ENCODE measurements around the gene RGS13. TPM values are rescaled to one million over a fixed set of nuclear protein-coding genes. Genes with fewer than 3 reads are reported as not detected.

Gene RGS13
- total and polyA plus RNA-seq, 5 donors from 2014 or later = 0.32 TPM; not detected in 4

DNA sequence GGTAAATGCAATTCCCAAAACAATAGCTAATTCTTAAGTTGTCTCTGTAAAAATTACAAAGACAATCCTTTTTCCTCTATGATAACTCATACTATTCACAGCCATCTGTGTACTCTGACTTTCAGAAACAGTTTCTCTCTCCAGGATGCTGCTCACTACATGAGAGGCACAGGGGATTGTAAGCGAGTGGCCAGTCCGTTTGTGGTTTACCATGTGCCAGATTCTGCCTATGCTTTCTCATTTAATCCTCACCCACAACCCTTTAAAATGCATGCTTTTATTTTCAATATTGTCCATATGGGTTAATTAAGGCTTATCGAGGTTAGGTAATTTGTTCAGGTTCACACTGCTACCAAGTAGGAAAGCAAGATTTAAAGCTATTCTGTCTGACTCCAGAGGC, 37.4 kb upstream of the RGS13 start:
- Mint-ChIP-seq H3K27me3 (peaks cover 5% of the 10 kb centered on the region), H3K9me3 (no peaks in the 10 kb centered on the region), H3K36me3 (no peaks in the 10 kb centered on the region), H3K27ac (no peak overlapping the region), H3K4me3 (no peak overlapping the region), H3K4me1 (peaks cover 0 to 5% (median 1%) of the 10 kb centered on the region in 4 donors)
- DNase-seq (no peak), ATAC-seq (ENCODE audit: low read depth in 2 of 2) (no peak)
- H3K36me3 ChIP-seq (ENCODE audit: control insufficient read depth, insufficient read depth, low read length) = no peaks in the 10 kb centered on the region
- H3K4me3 ChIP-seq (ENCODE audit: low read depth, low read length) = no peak overlapping the region
- no peak overlapping the region for H3K27ac ChIP-seq (ENCODE audit: insufficient read depth, low read length, poor library complexity, severe bottlenecking)
- no peaks in the 10 kb centered on the region for H3K4me1 ChIP-seq (ENCODE audit: control insufficient read depth, insufficient read depth, low read length, poor library complexity, severe bottlenecking)
- no peaks in the 10 kb centered on the region for H3K9me3 ChIP-seq (ENCODE audit: control insufficient read depth in 2 of 2, low read length in 2 of 2)
- peaks cover 1% of the 10 kb centered on the region for H3K27me3 ChIP-seq (ENCODE audit: control insufficient read depth, insufficient read depth, low read length)

DNA sequence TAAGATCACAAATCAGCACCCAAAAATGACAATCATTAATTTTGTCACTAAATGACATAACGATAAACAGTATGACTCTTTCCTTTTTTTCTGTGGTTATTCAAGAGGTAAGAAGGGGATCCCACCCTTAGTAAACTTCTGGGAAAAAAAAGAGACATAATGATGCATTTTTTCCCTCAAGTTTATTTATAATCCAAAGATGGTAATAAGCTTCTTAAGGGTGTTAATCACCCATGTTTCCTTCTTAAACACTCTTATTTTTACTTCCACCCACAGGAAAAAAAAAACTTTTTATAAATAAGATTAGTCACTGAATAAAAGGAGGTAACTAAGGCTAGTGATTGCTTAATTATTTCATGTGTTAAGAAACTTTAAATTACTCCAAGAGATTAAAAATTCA, 35.7 kb upstream of the RGS13 start:
- no peaks in the 10 kb centered on the region for H3K4me1 ChIP-seq (ENCODE audit: control insufficient read depth, insufficient read depth, low read length, poor library complexity, severe bottlenecking)
- Mint-ChIP-seq H3K9me3 (no peaks in the 10 kb centered on the region), H3K4me3 (no peak overlapping the region), H3K4me1 (peaks cover 0 to 5% (median 0%) of the 10 kb centered on the region in 4 donors), H3K27ac (no peak overlapping the region), H3K36me3 (no peaks in the 10 kb centered on the region), H3K27me3 (no peaks in the 10 kb centered on the region)
- no peaks in the 10 kb centered on the region for H3K27me3 ChIP-seq (ENCODE audit: control insufficient read depth, insufficient read depth, low read length)
- no peak for DNase-seq
- no peak overlapping the region for H3K27ac ChIP-seq (ENCODE audit: insufficient read depth, low read length, poor library complexity, severe bottlenecking)
- no peak for ATAC-seq (ENCODE audit: low read depth in 2 of 2)
- no peaks in the 10 kb centered on the region for H3K9me3 ChIP-seq (ENCODE audit: control insufficient read depth in 2 of 2, low read length in 2 of 2)
- H3K4me3 ChIP-seq (ENCODE audit: low read depth, low read length) = no peak overlapping the region
- no peaks in the 10 kb centered on the region for H3K36me3 ChIP-seq (ENCODE audit: control insufficient read depth, insufficient read depth, low read length)

DNA sequence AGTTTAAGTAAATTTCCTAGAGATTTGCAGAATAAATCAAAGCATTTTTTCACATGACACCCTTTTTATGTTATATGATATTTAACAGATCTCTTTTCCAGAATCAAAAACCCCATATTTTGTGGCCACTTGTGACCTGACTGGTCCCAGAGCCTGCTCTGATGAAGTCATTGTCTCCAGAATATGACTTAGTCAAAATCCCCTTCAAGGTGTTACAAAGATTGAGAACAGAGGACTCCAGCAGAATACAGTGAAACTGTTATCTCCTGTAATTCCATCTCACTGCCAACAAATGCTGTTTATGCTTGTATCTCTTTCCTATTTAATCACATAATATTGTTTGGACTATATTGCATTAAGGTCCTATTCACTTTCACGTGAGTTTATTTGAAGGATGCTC, 34.8 kb upstream of the RGS13 start:
- no peak overlapping the region for H3K27ac Mint-ChIP-seq
- Histone ChIP-seq H3K9me3 (ENCODE audit: control insufficient read depth in 2 of 2, low read length in 2 of 2) (no peaks in the 10 kb centered on the region), H3K27ac (ENCODE audit: insufficient read depth, low read length, poor library complexity, severe bottlenecking) (no peak overlapping the region), H3K4me1 (ENCODE audit: control insufficient read depth, insufficient read depth, low read length, poor library complexity, severe bottlenecking) (no peaks in the 10 kb centered on the region), H3K4me3 (ENCODE audit: low read depth, low read length) (no peak overlapping the region), H3K36me3 (ENCODE audit: control insufficient read depth, insufficient read depth, low read length) (no peaks in the 10 kb centered on the region), H3K27me3 (ENCODE audit: control insufficient read depth, insufficient read depth, low read length) (no peaks in the 10 kb centered on the region)
- no peak overlapping the region for H3K4me3 Mint-ChIP-seq
- no peak for DNase-seq
- no peak for ATAC-seq (ENCODE audit: low read depth in 2 of 2)
- no peaks in the 10 kb centered on the region for H3K27me3 Mint-ChIP-seq
- H3K4me1 Mint-ChIP-seq = peaks cover 0 to 5% (median 0%) of the 10 kb centered on the region in 4 donors
- no peaks in the 10 kb centered on the region for H3K9me3 Mint-ChIP-seq
- H3K36me3 Mint-ChIP-seq = no peaks in the 10 kb centered on the region

DNA sequence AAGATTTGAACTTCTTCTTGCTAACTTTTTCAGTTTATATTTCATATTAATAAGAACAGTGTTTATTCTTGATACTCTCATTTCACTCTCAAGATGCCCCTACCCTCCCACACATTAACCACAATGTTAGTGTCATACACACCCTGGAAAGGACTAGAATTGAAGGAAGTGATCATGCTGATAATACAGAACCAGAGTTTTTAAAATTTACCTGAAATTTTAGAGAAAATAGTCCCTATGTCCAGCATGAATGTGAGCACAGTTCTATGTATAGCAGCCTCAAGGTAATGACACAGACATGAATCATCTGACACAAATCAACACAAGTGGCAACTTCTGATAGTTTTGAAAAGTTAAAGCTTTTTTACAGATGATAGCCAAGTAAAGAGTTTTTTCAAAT, 34.4 kb upstream of the RGS13 start:
- Histone ChIP-seq H3K27ac (ENCODE audit: insufficient read depth, low read length, poor library complexity, severe bottlenecking) (no peak overlapping the region), H3K4me1 (ENCODE audit: control insufficient read depth, insufficient read depth, low read length, poor library complexity, severe bottlenecking) (no peaks in the 10 kb centered on the region), H3K4me3 (ENCODE audit: low read depth, low read length) (no peak overlapping the region), H3K36me3 (ENCODE audit: control insufficient read depth, insufficient read depth, low read length) (no peaks in the 10 kb centered on the region), H3K9me3 (ENCODE audit: control insufficient read depth in 2 of 2, low read length in 2 of 2) (no peaks in the 10 kb centered on the region), H3K27me3 (ENCODE audit: control insufficient read depth, insufficient read depth, low read length) (no peaks in the 10 kb centered on the region)
- DNase-seq (no peak), ATAC-seq (ENCODE audit: low read depth in 2 of 2) (no peak)
- H3K27ac Mint-ChIP-seq = no peak overlapping the region
- H3K4me3 Mint-ChIP-seq = no peak overlapping the region
- no peaks in the 10 kb centered on the region for H3K36me3 Mint-ChIP-seq
- no peaks in the 10 kb centered on the region for H3K27me3 Mint-ChIP-seq
- H3K4me1 Mint-ChIP-seq = peaks cover 0 to 5% (median 0%) of the 10 kb centered on the region in 4 donors
- H3K9me3 Mint-ChIP-seq = no peaks in the 10 kb centered on the region

DNA sequence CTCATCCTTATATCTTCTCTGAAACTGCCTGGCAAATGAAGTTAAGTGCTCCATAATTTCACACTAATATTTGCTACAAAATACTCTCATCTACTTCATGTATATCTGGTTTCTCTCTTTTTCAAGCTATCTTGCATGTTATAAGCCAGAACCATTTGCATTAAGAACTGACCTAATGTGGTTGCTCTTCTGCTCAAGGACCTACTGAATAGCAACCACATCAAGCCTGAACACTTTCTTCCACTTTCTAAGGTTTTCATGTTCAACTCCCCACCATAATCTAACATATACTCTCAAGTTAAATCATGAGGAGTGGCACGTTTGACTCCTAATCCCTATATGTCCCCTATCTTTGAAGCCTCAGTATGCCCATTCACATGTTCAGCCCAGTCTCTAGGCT, 33.2 kb upstream of the RGS13 start:
- H3K4me1 ChIP-seq (ENCODE audit: control insufficient read depth, insufficient read depth, low read length, poor library complexity, severe bottlenecking) = no peaks in the 10 kb centered on the region
- Mint-ChIP-seq H3K4me1 (peaks cover 0 to 5% (median 1%) of the 10 kb centered on the region in 4 donors), H3K9me3 (no peaks in the 10 kb centered on the region), H3K27ac (no peak overlapping the region), H3K27me3 (no peaks in the 10 kb centered on the region), H3K36me3 (no peaks in the 10 kb centered on the region), H3K4me3 (no peak overlapping the region)
- ATAC-seq (ENCODE audit: low read depth in 2 of 2) (no peak), DNase-seq (no peak)
- no peak overlapping the region for H3K4me3 ChIP-seq (ENCODE audit: low read depth, low read length)
- no peaks in the 10 kb centered on the region for H3K36me3 ChIP-seq (ENCODE audit: control insufficient read depth, insufficient read depth, low read length)
- no peak overlapping the region for H3K27ac ChIP-seq (ENCODE audit: insufficient read depth, low read length, poor library complexity, severe bottlenecking)
- H3K9me3 ChIP-seq (ENCODE audit: control insufficient read depth in 2 of 2, low read length in 2 of 2) = no peaks in the 10 kb centered on the region
- no peaks in the 10 kb centered on the region for H3K27me3 ChIP-seq (ENCODE audit: control insufficient read depth, insufficient read depth, low read length)

DNA sequence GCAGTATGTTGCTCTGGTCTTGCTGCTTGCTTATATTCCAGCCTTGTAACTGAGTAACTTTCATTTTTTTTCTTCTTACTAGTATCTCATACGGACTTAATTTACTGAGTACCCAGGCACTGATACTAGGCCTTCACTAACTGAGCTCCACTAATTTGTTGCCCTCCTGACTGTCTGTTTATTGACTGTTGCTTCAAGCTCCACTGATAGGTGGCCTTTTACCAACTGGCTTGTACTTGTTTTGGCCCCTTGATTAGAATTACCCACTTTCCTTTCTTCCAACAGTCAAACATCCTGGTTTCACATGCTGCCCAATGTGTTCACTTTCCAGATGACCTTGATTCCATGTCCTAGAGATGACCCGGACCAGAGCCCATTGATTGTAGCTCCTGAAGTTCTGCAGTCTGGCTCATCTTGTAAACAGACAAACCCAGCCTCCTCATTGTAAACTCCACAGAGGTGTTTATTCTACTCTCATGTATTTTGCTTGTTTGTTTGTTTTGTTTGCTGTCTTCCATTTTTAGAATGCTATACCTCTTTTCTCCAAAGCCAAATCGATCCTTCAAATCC, 32.6 kb upstream of the RGS13 start:
- no peak overlapping the region for H3K27ac ChIP-seq (ENCODE audit: insufficient read depth, low read length, poor library complexity, severe bottlenecking)
- H3K4me3 Mint-ChIP-seq = no peak overlapping the region
- no peaks in the 10 kb centered on the region for H3K9me3 ChIP-seq (ENCODE audit: control insufficient read depth in 2 of 2, low read length in 2 of 2)
- H3K36me3 ChIP-seq (ENCODE audit: control insufficient read depth, insufficient read depth, low read length) = no peaks in the 10 kb centered on the region
- no peaks in the 10 kb centered on the region for H3K27me3 Mint-ChIP-seq
- H3K4me3 ChIP-seq (ENCODE audit: low read depth, low read length) = no peak overlapping the region
- peaks cover 0 to 5% (median 4%) of the 10 kb centered on the region in 4 donors for H3K4me1 Mint-ChIP-seq
- H3K27me3 ChIP-seq (ENCODE audit: control insufficient read depth, insufficient read depth, low read length) = no peaks in the 10 kb centered on the region
- H3K27ac Mint-ChIP-seq = no peak overlapping the region
- no peak for ATAC-seq (ENCODE audit: low read depth in 2 of 2)
- no peak for DNase-seq
- no peaks in the 10 kb centered on the region for H3K4me1 ChIP-seq (ENCODE audit: control insufficient read depth, insufficient read depth, low read length, poor library complexity, severe bottlenecking)
- no peaks in the 10 kb centered on the region for H3K9me3 Mint-ChIP-seq
- H3K36me3 Mint-ChIP-seq = no peaks in the 10 kb centered on the region

DNA sequence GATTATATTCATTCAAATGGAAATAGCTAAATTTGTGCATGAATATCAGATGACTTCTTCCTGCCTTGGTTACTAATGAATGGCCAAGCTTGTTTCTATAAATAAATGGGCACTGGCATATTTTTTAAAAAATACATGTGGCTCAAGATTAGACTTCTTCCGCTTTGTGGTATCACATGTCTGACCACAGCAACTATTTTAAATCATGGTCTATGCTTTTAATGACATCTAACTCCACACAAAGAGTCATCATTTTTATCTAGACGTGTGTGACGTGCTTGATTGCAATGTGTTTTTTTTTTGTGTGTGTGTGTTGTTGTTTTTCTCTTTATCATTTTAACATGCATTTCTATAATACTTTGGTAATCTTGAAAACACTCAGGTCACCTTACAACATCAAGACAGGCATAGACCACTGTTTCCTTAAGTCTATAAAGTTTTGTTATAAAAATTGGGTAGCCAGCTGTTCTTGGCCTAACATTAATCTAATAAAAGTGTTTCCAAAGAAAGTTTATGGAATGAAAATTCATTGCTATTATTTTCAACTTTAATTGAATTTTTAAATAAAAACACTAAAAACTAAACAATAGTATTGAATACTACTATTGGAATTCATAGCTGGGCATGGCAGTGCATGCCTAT, 30.8 kb upstream of the RGS13 start:
- Mint-ChIP-seq H3K4me3 (no peak overlapping the region), H3K27ac (no peak overlapping the region), H3K36me3 (no peaks in the 10 kb centered on the region), H3K4me1 (peaks cover 7 to 20% (median 15%) of the 10 kb centered on the region in 4 donors), H3K27me3 (no peaks in the 10 kb centered on the region), H3K9me3 (no peaks in the 10 kb centered on the region)
- no peak overlapping the region for H3K4me3 ChIP-seq (ENCODE audit: low read depth, low read length)
- no peaks in the 10 kb centered on the region for H3K27me3 ChIP-seq (ENCODE audit: control insufficient read depth, insufficient read depth, low read length)
- no peaks in the 10 kb centered on the region for H3K36me3 ChIP-seq (ENCODE audit: control insufficient read depth, insufficient read depth, low read length)
- H3K4me1 ChIP-seq (ENCODE audit: control insufficient read depth, insufficient read depth, low read length, poor library complexity, severe bottlenecking) = peaks cover 4% of the 10 kb centered on the region
- no peak for DNase-seq
- no peak overlapping the region for H3K27ac ChIP-seq (ENCODE audit: insufficient read depth, low read length, poor library complexity, severe bottlenecking)
- H3K9me3 ChIP-seq (ENCODE audit: control insufficient read depth in 2 of 2, low read length in 2 of 2) = no peaks in the 10 kb centered on the region
- ATAC-seq (ENCODE audit: low read depth in 2 of 2) = no peak

DNA sequence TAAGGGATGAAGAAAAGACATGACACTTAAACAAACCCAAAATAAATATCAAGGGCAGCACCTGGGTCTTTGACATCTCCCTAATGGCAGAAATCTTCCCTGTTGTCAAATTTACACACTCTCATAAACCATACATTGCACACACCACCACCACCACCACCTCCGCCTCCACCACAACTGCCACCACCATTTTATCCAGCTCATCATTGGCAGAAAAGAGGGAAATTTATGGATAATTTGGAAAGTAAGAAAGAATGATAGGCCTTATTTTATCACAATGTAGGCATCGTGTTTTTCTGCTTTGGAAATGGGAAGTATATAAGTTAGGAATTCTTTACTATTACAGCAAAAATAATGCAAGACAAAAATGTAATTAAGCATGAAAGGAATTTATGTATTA, 27.3 kb upstream of the RGS13 start:
- no peak for DNase-seq
- peak overlapping the region; percentile 65 for H3K4me3 ChIP-seq (ENCODE audit: low read depth, low read length)
- Mint-ChIP-seq H3K27ac (peak overlapping the region in 2 of 3 donors; percentile 86 to 92), H3K4me3 (peak overlapping the region; percentile 12 to 81 (median 64)), H3K4me1 (peaks cover 7 to 20% (median 15%) of the 10 kb centered on the region in 4 donors), H3K36me3 (no peaks in the 10 kb centered on the region), H3K27me3 (no peaks in the 10 kb centered on the region), H3K9me3 (no peaks in the 10 kb centered on the region)
- no peaks in the 10 kb centered on the region for H3K36me3 ChIP-seq (ENCODE audit: control insufficient read depth, insufficient read depth, low read length)
- peak overlapping the region; percentile 55 for H3K27ac ChIP-seq (ENCODE audit: insufficient read depth, low read length, poor library complexity, severe bottlenecking)
- H3K4me1 ChIP-seq (ENCODE audit: control insufficient read depth, insufficient read depth, low read length, poor library complexity, severe bottlenecking) = peaks cover 4% of the 10 kb centered on the region
- no peaks in the 10 kb centered on the region for H3K9me3 ChIP-seq (ENCODE audit: control insufficient read depth in 2 of 2, low read length in 2 of 2)
- ATAC-seq (ENCODE audit: low read depth in 2 of 2) = no peak
- H3K27me3 ChIP-seq (ENCODE audit: control insufficient read depth, insufficient read depth, low read length) = no peaks in the 10 kb centered on the region

Measured in CD4-positive, CD25-positive, alpha-beta regulatory T cell (primary cell).